Memory B cell (primary cell): ENCODE measurements around the gene THTPA.

Experiments
- ATAC-seq: fragments of 150-1000 bp; cut with Tn5 transposase; 2 replicates; pipeline ENCODE4 v1.10.0; 2021; ENCODE audit warnings: low read depth, mild to moderate bottlenecking, moderate library complexity
- DNase-seq, 2 donors: peaks; one replicate each; pipeline ENCODE4 v3.0.0; 2022; ENCODE audit warnings: low spot score in 2 of 2
- H3K27ac Mint-ChIP-seq: one replicate; pipeline ENCODE4 v1.8.0; 2022; ENCODE audit warnings: mild to moderate bottlenecking, moderate library complexity, mixed read lengths
- H3K27me3 Mint-ChIP-seq: one replicate; pipeline ENCODE4 v1.8.0; 2022; ENCODE audit warnings: mixed read lengths
- H3K36me3 Mint-ChIP-seq: one replicate; pipeline ENCODE4 v1.8.0; 2022; ENCODE audit warnings: mild to moderate bottlenecking, mixed read lengths
- H3K4me1 Mint-ChIP-seq: one replicate; pipeline ENCODE4 v1.8.0; 2022; ENCODE audit warnings: mixed read lengths
- H3K4me3 Mint-ChIP-seq: one replicate; pipeline ENCODE4 v1.8.0; 2022; ENCODE audit warnings: mild to moderate bottlenecking, moderate library complexity, mixed read lengths
- H3K9me3 Mint-ChIP-seq: one replicate; pipeline ENCODE4 v1.8.0; 2022; ENCODE audit warnings: mixed read lengths

Gene THTPA

GRCh38 chr14:23539248-23540140, 16.6 kb upstream of the THTPA start:
- DNase-seq (peak in 1 of 2 donors; percentile 38), ATAC-seq (peak; percentile 63)
- no peak overlapping the region for H3K4me3 Mint-ChIP-seq

GRCh38 chr14:23540141-23540469, 16.0 kb upstream of the THTPA start:
- no peaks in the 10 kb centered on the region for H3K27me3 Mint-ChIP-seq
- H3K27ac Mint-ChIP-seq: no peak overlapping the region
- H3K9me3 Mint-ChIP-seq: no peaks in the 10 kb centered on the region
- ATAC-seq (no peak), DNase-seq (no peak)
- H3K36me3 Mint-ChIP-seq: peaks cover 2% of the 10 kb centered on the region
- H3K4me3 Mint-ChIP-seq: no peak overlapping the region
- H3K4me1 Mint-ChIP-seq: peaks cover 3% of the 10 kb centered on the region

More at GRCh38 chr14:23539248-23540140, 16.6 kb upstream of the THTPA start:
- no peaks in the 10 kb centered on the region for H3K9me3 Mint-ChIP-seq
- H3K36me3 Mint-ChIP-seq: peaks cover 2% of the 10 kb centered on the region
- peaks cover 3% of the 10 kb centered on the region for H3K4me1 Mint-ChIP-seq
- no peak overlapping the region for H3K27ac Mint-ChIP-seq
- H3K27me3 Mint-ChIP-seq: no peaks in the 10 kb centered on the region

GRCh38 chr14:23542261-23542660, 13.8 kb upstream of the THTPA start:
- no peaks in the 10 kb centered on the region for H3K9me3 Mint-ChIP-seq
- H3K4me1 Mint-ChIP-seq: peaks cover 3% of the 10 kb centered on the region
- no peak for DNase-seq
- H3K4me3 Mint-ChIP-seq: no peak overlapping the region
- H3K27ac Mint-ChIP-seq: no peak overlapping the region
- no peak for ATAC-seq
- H3K36me3 Mint-ChIP-seq: no peaks in the 10 kb centered on the region
- H3K27me3 Mint-ChIP-seq: no peaks in the 10 kb centered on the region

- H3K36me3 Mint-ChIP-seq: no peaks in the 10 kb centered on the region
- ATAC-seq (no peak), DNase-seq (no peak)
- H3K4me3 Mint-ChIP-seq: no peak overlapping the region
- H3K27me3 Mint-ChIP-seq: no peaks in the 10 kb centered on the region
- H3K4me1 Mint-ChIP-seq: peaks cover 3% of the 10 kb centered on the region
- H3K9me3 Mint-ChIP-seq: no peaks in the 10 kb centered on the region
- no peak overlapping the region for H3K27ac Mint-ChIP-seq
Observed at GRCh38 chr14:23543403-23543802, 12.7 kb upstream of the THTPA start.

GRCh38 chr14:23544511-23545447, 11.3 kb upstream of the THTPA start:
- ATAC-seq (no peak), DNase-seq (no peak)
- Mint-ChIP-seq H3K27ac (no peak overlapping the region), H3K4me3 (no peak overlapping the region), H3K27me3 (no peaks in the 10 kb centered on the region), H3K36me3 (no peaks in the 10 kb centered on the region), H3K4me1 (peaks cover 3% of the 10 kb centered on the region), H3K9me3 (no peaks in the 10 kb centered on the region)

GRCh38 chr14:23545740-23546365, 10.2 kb upstream of the THTPA start:
- H3K27me3 Mint-ChIP-seq: no peaks in the 10 kb centered on the region
- peaks cover 3% of the 10 kb centered on the region for H3K4me1 Mint-ChIP-seq
- no peak for ATAC-seq
- no peak overlapping the region for H3K4me3 Mint-ChIP-seq
- no peaks in the 10 kb centered on the region for H3K36me3 Mint-ChIP-seq
- H3K9me3 Mint-ChIP-seq: no peaks in the 10 kb centered on the region
- no peak for DNase-seq
- H3K27ac Mint-ChIP-seq: no peak overlapping the region

- ATAC-seq: no peak
- Mint-ChIP-seq H3K36me3 (no peaks in the 10 kb centered on the region), H3K9me3 (no peaks in the 10 kb centered on the region), H3K4me3 (no peak overlapping the region), H3K4me1 (peaks cover 3% of the 10 kb centered on the region), H3K27me3 (no peaks in the 10 kb centered on the region), H3K27ac (no peak overlapping the region)
- DNase-seq: no peak
Observed at GRCh38 chr14:23546450-23547035, 9.5 kb upstream of the THTPA start.

- H3K4me3 Mint-ChIP-seq: no peak overlapping the region
- no peaks in the 10 kb centered on the region for H3K27me3 Mint-ChIP-seq
- DNase-seq: no peak
- no peaks in the 10 kb centered on the region for H3K9me3 Mint-ChIP-seq
- ATAC-seq: no peak
- H3K4me1 Mint-ChIP-seq: peaks cover 3% of the 10 kb centered on the region
- H3K27ac Mint-ChIP-seq: no peak overlapping the region
- H3K36me3 Mint-ChIP-seq: no peaks in the 10 kb centered on the region
Observed at GRCh38 chr14:23547924-23548323, 8.1 kb upstream of the THTPA start.

- ATAC-seq (no peak), DNase-seq (no peak)
- no peak overlapping the region for H3K4me3 Mint-ChIP-seq
- H3K4me1 Mint-ChIP-seq: peaks cover 3% of the 10 kb centered on the region
- no peaks in the 10 kb centered on the region for H3K36me3 Mint-ChIP-seq
- no peaks in the 10 kb centered on the region for H3K9me3 Mint-ChIP-seq
- H3K27ac Mint-ChIP-seq: no peak overlapping the region
- H3K27me3 Mint-ChIP-seq: no peaks in the 10 kb centered on the region
Observed at GRCh38 chr14:23548351-23549318, 7.4 kb upstream of the THTPA start.

GRCh38 chr14:23550131-23550811, 5.8 kb upstream of the THTPA start:
- ATAC-seq (no peak), DNase-seq (no peak)
- H3K36me3 Mint-ChIP-seq: no peaks in the 10 kb centered on the region
- no peak overlapping the region for H3K27ac Mint-ChIP-seq
- no peak overlapping the region for H3K4me3 Mint-ChIP-seq
- no peaks in the 10 kb centered on the region for H3K27me3 Mint-ChIP-seq
- H3K9me3 Mint-ChIP-seq: no peaks in the 10 kb centered on the region
- peaks cover 4% of the 10 kb centered on the region for H3K4me1 Mint-ChIP-seq

- ATAC-seq (no peak), DNase-seq (no peak)
- Mint-ChIP-seq H3K27me3 (no peaks in the 10 kb centered on the region), H3K4me1 (peaks cover 8% of the 10 kb centered on the region), H3K4me3 (no peak overlapping the region), H3K9me3 (no peaks in the 10 kb centered on the region), H3K27ac (no peak overlapping the region), H3K36me3 (no peaks in the 10 kb centered on the region)
Observed at GRCh38 chr14:23550812-23551265, 5.2 kb upstream of the THTPA start.

- peak; percentile 44 to 74 for DNase-seq
- H3K27me3 Mint-ChIP-seq: no peaks in the 10 kb centered on the region
- H3K9me3 Mint-ChIP-seq: no peaks in the 10 kb centered on the region
- no peak within 1 kb of the TSS for H3K27ac Mint-ChIP-seq
- H3K4me3 Mint-ChIP-seq: peak within 1 kb of the TSS; percentile 21
- no peaks in the 10 kb centered on the region for H3K36me3 Mint-ChIP-seq
- peaks cover 11% of the 10 kb centered on the region for H3K4me1 Mint-ChIP-seq
- peak; percentile 50 for ATAC-seq
Observed at GRCh38 chr14:23551266-23552028, 4.6 kb upstream of the THTPA start, which contains the start of gene ZFHX2. ZFHX2 (minus strand) TSS chr14:23551765; CDS start chr14:23535325, 16,440 bp downstream.
